GM18517 (cell line): ENCODE data around the gene CNTN5.
"Not testable (repeated sequence)": the region's sequence is repeated elsewhere in the genome, so short reads cannot be mapped to it uniquely, and the experiment has no call there.

ENCODE experiments used
- ATAC-seq: cut with Tn5 transposase; IDR thresholded peaks from one replicate; pipeline ENCODE4 v1.9.1; 2021; ENCODE audit warnings: mild to moderate bottlenecking, moderate library complexity; ENCODE audit not compliant: unreplicated experiment

The CNTN5 gene

GRCh38 chr11:99268886-99269285 is 248.1 kb downstream of the CNTN5 start:
- no peak for ATAC-seq

GRCh38 chr11:99271527-99271926 is 250.8 kb downstream of the CNTN5 start:
- ATAC-seq = no peak

GRCh38 chr11:99275521-99275920 is 254.8 kb downstream of the CNTN5 start:
- no peak for ATAC-seq

- ATAC-seq = no peak
Measured at GRCh38 chr11:99277281-99277680, 256.5 kb downstream of the CNTN5 start.

GRCh38 chr11:99279266-99279665 is 258.5 kb downstream of the CNTN5 start:
- ATAC-seq = no peak

- no peak for ATAC-seq
Measured at GRCh38 chr11:99281331-99281730, 260.6 kb downstream of the CNTN5 start.

- ATAC-seq = not testable (repeated sequence)
Measured at GRCh38 chr11:99297925-99298324, 277.2 kb downstream of the CNTN5 start.

- ATAC-seq = no peak
Measured at GRCh38 chr11:99307510-99308088, 286.9 kb downstream of the CNTN5 start.

GRCh38 chr11:99311870-99312269 is 291.1 kb downstream of the CNTN5 start:
- no peak for ATAC-seq

GRCh38 chr11:99316776-99317520 is 296.2 kb downstream of the CNTN5 start:
- ATAC-seq = no peak

- no peak for ATAC-seq
Measured at GRCh38 chr11:99320769-99321290, 300.1 kb downstream of the CNTN5 start.

- no peak for ATAC-seq
Measured at GRCh38 chr11:99325847-99326246, 305.1 kb downstream of the CNTN5 start.

- no peak for ATAC-seq
Measured at GRCh38 chr11:99327066-99327465, 306.3 kb downstream of the CNTN5 start.

GRCh38 chr11:99327527-99327926 is 306.8 kb downstream of the CNTN5 start:
- no peak for ATAC-seq

GRCh38 chr11:99333621-99334020 is 312.9 kb downstream of the CNTN5 start:
- no peak for ATAC-seq

- ATAC-seq = no peak
Measured at GRCh38 chr11:99343117-99343516, 322.4 kb downstream of the CNTN5 start.

GRCh38 chr11:99349151-99349673 is 328.5 kb downstream of the CNTN5 start:
- ATAC-seq = no peak

- ATAC-seq = no peak
Measured at GRCh38 chr11:99351624-99352023, 330.9 kb downstream of the CNTN5 start.

- ATAC-seq = no peak
Measured at GRCh38 chr11:99352642-99353041, 331.9 kb downstream of the CNTN5 start.

GRCh38 chr11:99366546-99366945 is 345.8 kb downstream of the CNTN5 start:
- ATAC-seq = no peak

- ATAC-seq = no peak
Measured at GRCh38 chr11:99368583-99368982, 347.8 kb downstream of the CNTN5 start.

GRCh38 chr11:99370549-99371216 is 349.9 kb downstream of the CNTN5 start:
- no peak for ATAC-seq
